Right renal pelvis (tissue), 4 donors: ENCODE data around the gene TNNC1. TPM values are rescaled to one million over a fixed set of nuclear protein-coding genes. Genes with fewer than 3 reads are reported as not detected.

Experiments used
- DNase-seq, 4 donors: peaks; one replicate each; pipeline ENCODE4 v3.0.0-alpha.2; 2013; ENCODE audit warnings: low read depth in 4 of 4, low spot score in 3 of 4, missing footprints in 1 of 4
- polyA plus RNA-seq, 4 donors: library from polyadenylated mRNA; unstranded; fragments of 120-200 nt; gene quantifications; one replicate each; pipeline ENCODE4 v1.2.1, GENCODE V29; 2013; ENCODE audit not compliant: insufficient read length in 4 of 4

TNNC1 gene
- polyA plus RNA-seq, 4 donors, result 4.3 to 8.2 (median 6.6) TPM

DNA sequence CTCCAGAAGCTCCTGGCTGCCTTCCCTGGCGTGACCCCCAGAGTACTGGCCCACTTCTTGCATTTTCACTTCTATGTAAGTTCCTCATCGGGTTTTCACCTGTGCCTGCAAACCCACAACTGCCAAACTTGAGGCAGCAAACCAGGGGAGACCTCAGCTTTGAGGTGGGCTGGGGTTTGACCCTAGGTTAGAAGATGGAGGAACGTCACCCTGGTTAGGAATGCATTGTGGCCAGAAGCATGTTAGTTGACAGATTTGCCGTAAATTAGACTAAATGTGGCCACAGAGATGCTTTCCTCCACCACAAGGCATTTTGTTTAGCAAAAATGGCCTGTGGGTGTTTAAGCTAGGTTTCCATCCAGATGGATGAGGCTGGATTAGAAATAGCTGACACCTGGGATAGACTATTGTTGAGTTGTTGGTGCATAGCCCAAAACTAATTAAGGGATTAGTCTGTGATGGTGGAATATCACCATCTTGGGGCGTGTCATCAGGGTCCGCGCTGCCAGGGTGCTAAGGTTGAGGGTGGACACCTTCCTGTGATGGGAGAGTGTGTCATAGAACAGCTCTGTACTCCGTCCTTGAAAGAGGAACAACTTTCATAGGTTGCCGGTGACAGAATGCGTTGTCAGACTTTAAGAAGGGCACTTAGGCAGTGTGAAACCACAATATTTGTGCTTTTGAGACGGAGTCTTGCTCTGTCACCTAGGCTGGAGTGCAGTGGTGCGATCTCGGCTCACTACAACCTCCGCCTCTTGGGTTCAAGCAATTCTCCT, 5.1 kb upstream of the TNNC1 start:
- no peak for DNase-seq

DNA sequence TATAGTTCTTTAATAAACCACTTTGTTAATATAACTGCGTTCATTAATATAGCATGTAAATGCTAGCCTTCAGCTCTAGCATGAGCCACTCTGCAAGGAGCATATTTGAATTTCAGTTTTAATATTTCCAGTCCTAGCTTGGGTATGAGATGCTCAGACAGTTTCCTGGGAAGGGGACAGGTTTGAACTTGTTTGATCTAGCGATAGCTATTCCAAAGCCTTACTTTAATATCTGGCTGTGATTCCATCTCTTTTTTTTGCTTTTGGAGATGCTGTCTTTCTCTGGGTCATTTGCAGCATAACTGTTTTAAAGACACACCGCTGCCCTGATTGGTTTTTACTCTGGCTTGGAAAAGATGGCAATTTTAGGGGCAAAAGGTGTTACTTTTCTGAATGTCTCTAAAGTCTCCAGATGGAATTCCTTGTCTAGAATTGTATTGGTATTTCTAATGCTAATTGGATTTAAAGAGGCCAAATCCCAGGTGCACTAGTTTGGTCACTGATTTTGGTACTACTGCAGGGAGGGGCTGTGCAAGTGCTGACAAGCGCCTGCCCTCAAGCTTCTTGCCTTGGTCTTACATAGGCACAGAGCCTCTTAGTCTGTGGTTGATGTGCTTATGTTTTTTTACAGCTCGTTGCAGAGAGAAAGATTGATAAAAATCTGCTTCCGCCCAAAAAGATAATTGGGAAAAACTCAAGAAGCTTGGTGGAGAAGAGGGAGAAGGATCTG, 4.4 kb upstream of the TNNC1 start:
- DNase-seq, result no peak

DNA sequence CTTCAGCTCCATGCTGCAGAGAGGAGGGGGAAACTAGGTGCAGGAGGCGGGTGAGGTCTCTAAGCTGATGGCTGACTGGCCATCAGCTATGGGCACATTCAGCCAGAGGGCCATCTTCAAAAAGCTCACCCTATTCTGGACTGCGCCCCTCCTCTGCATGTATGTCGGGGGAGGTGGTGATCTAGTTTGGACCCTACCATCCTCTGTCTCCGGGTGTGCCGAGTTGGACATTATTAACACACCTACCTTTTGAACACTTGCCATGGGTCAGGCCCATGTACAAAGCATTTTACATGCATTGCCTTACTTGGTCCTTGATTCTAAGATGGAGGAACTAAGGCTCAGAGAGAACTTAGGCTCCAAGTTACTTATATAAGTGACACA, 3.0 kb upstream of the TNNC1 start:
- no peak for DNase-seq

- no peak for DNase-seq
Observed at GRCh38 chr3:52456169-52456799, 2.4 kb upstream of the TNNC1 start.

DNA sequence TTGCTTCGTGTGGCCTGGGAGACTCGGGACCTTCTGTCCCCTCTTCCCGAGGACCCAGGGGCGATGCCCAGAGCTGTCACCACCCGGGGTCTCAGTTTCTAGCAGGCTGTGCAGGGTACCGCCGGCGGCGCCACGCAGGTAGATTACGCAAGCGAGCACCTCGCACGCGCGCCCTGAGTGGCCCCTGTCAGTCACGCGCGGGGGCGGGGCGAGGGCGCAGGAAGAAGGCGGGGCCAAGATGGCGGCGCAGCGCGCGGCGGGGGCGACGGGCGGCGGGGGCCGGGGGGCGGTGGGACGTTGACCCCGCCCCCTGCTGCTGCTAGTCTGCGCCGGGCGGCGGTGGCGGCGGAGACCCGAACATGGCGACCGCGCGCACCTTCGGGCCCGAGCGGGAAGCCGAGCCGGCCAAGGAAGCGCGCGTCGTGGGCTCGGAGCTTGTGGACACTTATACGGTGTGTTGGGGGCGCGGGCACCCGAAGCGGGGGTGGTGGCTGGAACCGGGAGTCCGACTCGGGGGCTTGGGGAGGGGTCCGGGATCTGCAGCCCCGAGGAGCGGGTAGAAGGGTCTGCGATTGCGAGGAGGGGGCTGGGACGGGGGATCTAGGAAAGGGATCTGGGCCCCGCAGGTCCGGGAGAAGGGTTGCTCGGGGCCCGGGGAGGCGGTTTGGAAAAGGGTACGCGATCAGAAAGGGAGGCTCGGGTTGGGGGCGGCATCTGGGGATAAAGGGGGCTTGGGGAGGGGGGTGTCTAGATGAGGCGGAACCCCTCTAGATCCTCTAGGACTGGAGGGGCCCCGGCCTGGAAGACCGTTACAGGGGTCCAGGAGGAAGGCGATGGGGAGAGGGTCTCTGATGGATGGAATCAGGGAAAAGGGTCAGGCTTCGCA, 1.7 kb upstream of the TNNC1 start, which contains the start of gene NISCH:
NISCH (plus strand) TSS at position 322 of the 886 bp plus-strand sequence; CDS start at position 360, 38 bp downstream.
- DNase-seq, result peak; percentile 64 to 73 (median 69)

GRCh38 chr3:52454938-52455282, 1.1 kb upstream of the TNNC1 start:
- no peak for DNase-seq

DNA sequence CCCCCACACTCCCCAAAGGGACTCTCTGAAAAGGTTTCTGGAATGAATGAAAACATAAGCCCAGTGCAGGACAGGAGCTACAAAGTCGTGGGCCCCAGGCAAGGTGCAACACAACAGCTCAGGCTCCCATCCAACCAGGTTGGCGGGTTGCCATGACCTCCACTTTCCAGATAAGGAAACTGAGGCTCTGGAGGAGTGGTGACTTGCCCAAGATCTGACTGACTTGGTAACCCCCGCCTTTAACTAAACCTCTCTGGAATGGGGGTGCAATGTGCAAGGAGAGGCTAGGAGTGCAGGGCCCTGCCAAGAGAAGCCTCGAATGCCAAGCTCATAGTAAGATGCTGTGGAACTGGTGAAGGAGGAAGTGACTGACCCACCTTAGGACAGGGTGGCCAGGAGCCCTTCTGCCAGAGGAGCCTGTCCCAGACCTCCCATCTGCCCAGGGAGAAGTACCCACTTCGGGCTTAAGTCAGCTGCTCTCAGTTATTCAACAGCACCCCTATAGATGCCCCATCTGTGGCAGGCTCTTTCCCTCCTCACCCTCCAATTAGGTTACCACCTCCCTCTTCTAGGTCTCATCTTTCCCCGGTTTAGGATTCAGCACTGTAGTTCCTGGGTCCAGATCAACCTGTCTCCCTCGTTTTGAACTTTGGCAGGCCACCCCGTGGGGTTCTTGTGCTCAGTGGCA, 553 bp upstream of the TNNC1 start:
- no peak for DNase-seq

DNA sequence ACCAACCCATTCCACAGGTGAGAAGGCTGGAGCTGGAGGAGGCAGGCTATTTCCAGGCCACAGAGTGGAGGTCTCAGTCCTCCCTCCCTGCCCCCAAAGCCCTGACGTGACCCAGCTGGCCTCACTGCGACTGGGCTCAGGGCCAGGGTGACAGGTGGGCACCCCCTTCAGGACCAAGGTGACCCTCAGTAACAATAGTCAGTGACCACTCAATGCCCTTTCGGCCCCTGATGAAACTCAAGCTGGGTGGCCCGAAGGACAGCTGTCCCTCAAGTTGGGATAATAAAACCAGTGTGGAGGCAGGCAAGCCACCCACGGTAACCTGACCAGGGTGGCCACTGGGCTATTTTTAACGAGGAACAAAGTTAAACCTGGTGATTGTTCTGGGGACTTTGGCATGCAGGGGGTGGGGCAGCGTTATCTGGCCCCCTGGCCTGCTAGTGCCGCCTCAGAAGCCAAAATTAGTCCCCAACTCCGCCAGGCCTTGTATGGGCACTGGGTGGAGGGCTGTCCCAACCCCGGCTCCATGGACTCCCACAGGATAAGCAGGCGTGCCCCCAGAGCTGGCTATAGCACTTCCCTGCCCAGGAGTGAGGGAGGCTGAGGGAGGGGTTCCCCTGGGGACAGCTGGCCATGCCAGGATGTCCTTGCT, 1.1 kb downstream of the TNNC1 start:
- DNase-seq, result no peak

- no peak for DNase-seq
Observed at GRCh38 chr3:52452126-52452525, 1.7 kb downstream of the TNNC1 start.

DNA sequence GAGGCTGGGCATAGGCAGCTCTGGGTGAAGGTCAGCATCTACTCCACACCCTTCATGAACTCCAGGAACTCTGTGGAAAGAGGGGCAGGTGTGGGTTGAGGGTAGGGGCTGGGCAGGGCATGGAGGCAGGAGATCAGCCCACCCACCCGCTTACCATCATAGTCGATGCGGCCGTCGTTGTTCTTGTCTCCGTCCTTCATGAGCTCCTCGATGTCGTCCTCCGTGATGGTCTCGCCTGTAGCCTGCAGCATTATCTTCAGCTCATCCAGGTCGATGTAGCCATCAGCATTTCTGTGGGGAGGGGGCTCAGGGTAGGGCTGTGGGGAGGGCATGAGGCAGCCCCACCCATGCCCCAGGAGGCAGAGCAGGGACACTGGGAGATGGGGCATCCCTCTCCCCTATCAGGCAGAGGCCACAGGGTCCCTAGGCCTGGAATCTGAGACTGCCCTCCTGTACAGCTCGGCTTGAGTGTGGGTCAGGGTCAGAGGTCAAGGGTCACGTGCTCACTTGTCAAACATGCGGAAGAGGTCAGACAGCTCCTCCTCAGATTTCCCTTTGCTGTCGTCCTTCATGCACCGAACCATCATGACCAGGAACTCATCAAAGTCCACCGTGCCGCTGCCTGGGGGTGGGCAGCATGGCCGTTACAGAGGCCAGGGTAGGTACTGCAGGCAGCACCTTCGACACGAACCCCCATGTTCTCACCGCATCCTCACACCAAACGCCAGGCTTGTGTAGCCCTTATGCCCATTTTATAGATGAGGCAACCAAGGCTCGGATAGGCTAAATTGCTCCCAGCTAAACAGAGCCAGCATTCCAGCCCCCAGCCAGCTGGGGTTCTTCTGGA, 2.4 kb downstream of the TNNC1 start:
- DNase-seq, result no peak

DNA sequence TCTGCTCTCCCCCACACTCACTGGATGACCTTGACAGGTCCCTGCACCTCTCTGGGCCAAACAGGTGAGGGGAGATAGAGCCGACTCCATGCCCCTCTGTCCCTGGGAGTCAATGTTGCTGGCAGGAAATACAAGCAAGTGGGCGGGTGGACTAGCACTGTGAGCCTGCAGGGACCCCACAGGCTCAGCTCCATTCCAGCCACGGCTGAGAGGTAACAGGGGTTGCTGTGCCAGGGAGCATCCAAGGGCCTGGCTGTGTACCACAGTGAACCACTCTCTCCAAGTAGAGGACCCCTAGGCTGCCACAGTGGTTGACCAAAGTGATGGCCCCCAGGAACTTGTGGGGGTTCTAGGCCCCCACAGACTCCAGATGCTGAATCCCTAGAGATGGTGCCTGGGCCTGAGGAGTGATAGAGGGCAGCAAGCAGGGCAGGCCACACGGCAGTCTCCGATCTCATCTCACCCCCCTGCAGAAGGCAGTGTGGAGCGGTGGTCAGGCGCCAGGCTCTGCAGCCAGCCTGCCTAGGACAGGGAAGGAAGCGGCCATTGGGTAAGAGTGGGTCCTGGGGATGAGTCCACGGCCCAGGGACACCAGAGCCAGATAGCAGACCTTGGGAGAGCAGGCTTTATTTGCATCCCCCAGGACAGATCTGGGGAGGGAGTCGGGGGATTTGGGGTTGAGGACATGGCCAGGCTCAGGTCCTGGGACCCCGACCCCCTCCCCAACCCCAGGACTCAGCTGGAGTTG, 3.2 kb downstream of the TNNC1 start:
- no peak for DNase-seq

- DNase-seq, result no peak
Observed at GRCh38 chr3:52447512-52448355, 6.1 kb downstream of the TNNC1 start.

GRCh38 chr3:52446631-52447511, 7.0 kb downstream of the TNNC1 start:
- DNase-seq, result no peak

GRCh38 chr3:52446042-52446441, 7.8 kb downstream of the TNNC1 start:
- DNase-seq, result no peak

DNA sequence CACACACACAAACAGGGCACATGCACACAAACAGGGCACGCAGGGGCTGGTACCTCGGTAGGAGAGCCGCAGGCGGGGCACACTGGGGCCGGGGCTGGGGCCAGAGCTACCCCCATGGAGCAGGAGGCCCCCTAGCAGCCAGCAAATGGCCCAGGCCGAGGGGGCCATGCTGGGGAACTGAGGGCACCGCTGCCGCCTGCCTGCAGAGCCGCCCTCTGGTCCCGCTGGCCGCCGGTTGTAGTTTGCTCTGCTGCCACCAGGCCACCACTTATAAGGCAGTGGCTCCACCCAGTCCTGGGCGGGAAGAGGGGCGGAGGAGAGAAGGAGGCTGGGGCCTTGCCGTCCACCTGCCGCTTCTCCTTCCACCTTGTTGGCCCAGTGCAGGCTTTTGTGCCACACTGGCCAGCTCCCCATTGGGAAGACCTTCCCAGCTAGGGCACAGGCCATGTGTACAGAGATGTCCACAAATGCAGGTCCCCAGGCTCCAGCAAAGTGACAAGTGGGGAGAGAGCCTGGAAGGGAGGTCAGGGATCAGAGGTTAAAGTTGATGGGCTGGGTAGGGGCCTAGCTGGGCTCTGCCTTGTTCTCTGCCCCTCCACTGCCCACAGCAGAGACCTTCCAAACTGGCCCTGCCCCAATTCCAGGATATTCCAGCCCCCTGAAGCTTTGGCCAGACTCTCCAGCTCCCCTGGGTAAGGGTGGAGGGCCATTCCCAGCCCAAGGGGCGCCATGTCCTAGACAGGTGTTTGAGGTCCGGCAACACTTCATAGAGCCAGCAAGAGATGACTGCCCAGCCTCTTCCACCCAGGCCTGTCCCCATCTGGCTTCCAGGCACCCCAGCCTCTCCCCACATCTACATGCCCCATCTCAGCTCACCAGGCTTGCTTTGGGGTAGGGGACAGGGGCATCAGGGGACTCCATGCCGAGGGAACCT, 8.7 kb downstream of the TNNC1 start, which contains the start of gene SEMA3G:
SEMA3G (minus strand) TSS at position 244 of the 934 bp plus-strand sequence; CDS start at position 168, 76 bp downstream.
- DNase-seq, result no peak
